Measurements from ENCODE around the gene ITPKB. TPM values are rescaled to one million over a fixed set of nuclear protein-coding genes. Genes with fewer than 3 reads are reported as not detected.

The ITPKB gene
- total and polyA plus RNA-seq, 7 donors = 3.9 to 14.1 (median 8.9) TPM

- DNase-seq = no peak
- WGBS, 3 donors = 46 to 69% (median 53%) methylated on average over 16 of the region's 16 CpGs
- intact Hi-C loops (cut with DNase I) = no loop called here
Measured at GRCh38 chr1:226596531-226597165, 142.4 kb downstream of the ITPKB start.

GRCh38 chr1:226593541-226593940 is 145.5 kb downstream of the ITPKB start:
- no peaks in the 10 kb centered on the region for H3K4me1 ChIP-seq
- DNase-seq = no peak
- no peak overlapping the region for H3K4me3 ChIP-seq
- peaks cover 0 to 16% (median 0%) of the 10 kb centered on the region in 3 donors for H3K27me3 ChIP-seq (ENCODE audit: insufficient read depth in 3 of 3, low read length in 2 of 3)
- no peaks in the 10 kb centered on the region for H3K9me3 ChIP-seq
- no peak for TF ChIP-seq CTCF (IDR thresholded peaks at IDR 0.05)
- H3K27ac ChIP-seq = no peak overlapping the region
- ATAC-seq = no peak
- H3K36me3 ChIP-seq (ENCODE audit: insufficient read depth in 1 of 2, low read depth in 1 of 2) = no peaks in the 10 kb centered on the region
- WGBS, 3 donors = 79 to 85% (median 81%) methylated on average over 8 of the region's 8 CpGs
- intact Hi-C loops (cut with DNase I) = no loop called here

More at GRCh38 chr1:226596531-226597165, 142.4 kb downstream of the ITPKB start:
- Histone ChIP-seq H3K27me3 (ENCODE audit: insufficient read depth in 3 of 3, low read length in 2 of 3) (peaks cover 0 to 16% (median 0%) of the 10 kb centered on the region in 3 donors), H3K9me3 (no peaks in the 10 kb centered on the region), H3K4me3 (no peak overlapping the region), H3K36me3 (ENCODE audit: insufficient read depth in 1 of 2, low read depth in 1 of 2) (no peaks in the 10 kb centered on the region), H3K27ac (no peak overlapping the region), H3K4me1 (no peaks in the 10 kb centered on the region)
- ATAC-seq = no peak
- no peak for TF ChIP-seq CTCF (IDR thresholded peaks at IDR 0.05)

GRCh38 chr1:226590614-226591013 is 148.5 kb downstream of the ITPKB start:
- H3K4me3 ChIP-seq = no peak overlapping the region
- no peak for TF ChIP-seq CTCF (IDR thresholded peaks at IDR 0.05)
- ATAC-seq (no peak), DNase-seq (no peak)
- H3K36me3 ChIP-seq (ENCODE audit: insufficient read depth in 1 of 2, low read depth in 1 of 2) = no peaks in the 10 kb centered on the region
- no peak overlapping the region for H3K27ac ChIP-seq
- no peaks in the 10 kb centered on the region for H3K9me3 ChIP-seq
- 78 to 86% (median 79%) methylated on average over 7 of the region's 7 CpGs for WGBS, 3 donors
- peaks cover 0 to 5% (median 0%) of the 10 kb centered on the region in 3 donors for H3K27me3 ChIP-seq (ENCODE audit: insufficient read depth in 3 of 3, low read length in 2 of 3)
- no peaks in the 10 kb centered on the region for H3K4me1 ChIP-seq
- intact Hi-C loops (cut with DNase I) = no loop called here

GRCh38 chr1:226589008-226589733 is 149.9 kb downstream of the ITPKB start:
- Histone ChIP-seq H3K27ac (no peak overlapping the region), H3K4me3 (no peak overlapping the region), H3K4me1 (no peaks in the 10 kb centered on the region), H3K36me3 (ENCODE audit: insufficient read depth in 1 of 2, low read depth in 1 of 2) (no peaks in the 10 kb centered on the region), H3K9me3 (no peaks in the 10 kb centered on the region), H3K27me3 (ENCODE audit: insufficient read depth in 3 of 3, low read length in 2 of 3) (no peaks in the 10 kb centered on the region)
- intact Hi-C loops (cut with DNase I) = no loop called here
- no peak for DNase-seq
- WGBS, 3 donors = 53 to 65% (median 54%) methylated on average over 11 of the region's 11 CpGs
- peak in 3 of 4 donors; percentile 30 to 39 (median 33) for ATAC-seq
- TF ChIP-seq CTCF (IDR thresholded peaks at IDR 0.05) = no peak

All from psoas muscle (tissue), 8 donors.